HUES48 (cell line): ENCODE measurements around the gene MRAP2.
A peak's percentile ranks its signal among the peaks of the same experiment; 100 is the strongest.
"Not testable (repeated sequence)": the region's sequence is repeated elsewhere in the genome, so short reads cannot be mapped to it uniquely, and the experiment has no call there.

Experiments used
- H3K27ac ChIP-seq: one replicate; pipeline ENCODE4 v1.7.0; 2013; ENCODE audit warnings: low read depth, low read length, inconsistent platforms
- H3K27me3 ChIP-seq: 2 replicates; pipeline ENCODE4 v1.6.1; 2013; ENCODE audit warnings: mild to moderate bottlenecking, low read length; ENCODE audit not compliant: control insufficient read depth, insufficient read depth
- H3K36me3 ChIP-seq: 2 replicates; pipeline ENCODE4 v1.6.1; 2013; ENCODE audit warnings: low read length; ENCODE audit not compliant: control insufficient read depth, insufficient read depth
- H3K4me1 ChIP-seq: 2 replicates; pipeline ENCODE4 v1.6.1; 2013; ENCODE audit warnings: mild to moderate bottlenecking, low read length; ENCODE audit not compliant: control insufficient read depth, insufficient read depth
- H3K4me3 ChIP-seq: 2 replicates; pipeline ENCODE4 v1.5.1; 2013; ENCODE audit warnings: mild to moderate bottlenecking, low read depth, low read length
- H3K9ac ChIP-seq: 2 replicates; pipeline ENCODE4 v1.6.1; 2013; ENCODE audit warnings: mild to moderate bottlenecking, low read depth, low read length, moderate library complexity
- H3K9me3 ChIP-seq: 2 replicates; pipeline ENCODE4 v1.6.1; 2013; ENCODE audit warnings: low read length; ENCODE audit not compliant: control insufficient read depth, insufficient read depth

MRAP2 gene

DNA sequence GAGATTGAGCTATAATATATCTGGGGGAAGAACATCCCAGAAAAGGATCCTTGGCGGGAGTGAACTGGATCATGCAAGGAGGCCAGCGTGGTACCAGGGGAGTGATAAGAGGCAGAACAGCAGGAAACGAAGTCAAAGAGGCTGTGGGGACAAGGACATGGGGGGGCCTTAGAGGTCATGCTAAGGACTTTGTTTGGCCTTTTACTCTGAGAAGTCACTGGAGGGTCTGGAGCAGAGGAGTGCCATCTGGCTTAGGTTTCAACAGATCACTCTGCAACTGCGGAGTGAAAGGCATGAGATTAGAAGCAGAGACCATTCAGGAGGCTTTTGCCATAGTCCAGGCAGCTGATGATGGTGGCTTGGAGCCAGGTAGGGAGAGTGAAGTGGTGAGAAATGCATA is 24.3 kb downstream of the MRAP2 start:
- no peak overlapping the region for H3K9ac ChIP-seq
- H3K9me3 ChIP-seq: no peaks in the 10 kb centered on the region

DNA sequence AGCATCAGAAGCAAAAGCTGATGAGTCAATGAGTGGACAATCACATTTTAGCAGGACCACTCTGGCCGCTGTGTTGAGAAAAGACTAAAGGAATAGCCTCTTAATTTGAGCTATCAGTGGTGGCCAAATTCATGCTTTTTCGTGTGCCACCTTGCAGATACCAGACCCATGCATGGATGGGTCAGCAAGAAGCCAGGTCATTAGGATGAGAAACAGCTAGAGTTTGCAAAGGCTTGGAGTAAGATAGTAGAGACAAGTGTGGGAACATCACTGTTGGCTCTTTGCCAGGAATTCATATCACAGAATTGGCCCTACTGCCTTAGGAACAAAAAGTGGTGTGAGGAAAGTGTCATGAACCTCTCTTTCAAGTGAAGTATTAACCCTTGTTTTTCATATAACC is 25.5 kb downstream of the MRAP2 start:
- H3K27ac ChIP-seq: no peak overlapping the region
- H3K9me3 ChIP-seq: no peaks in the 10 kb centered on the region
- no peak overlapping the region for H3K9ac ChIP-seq
- H3K36me3 ChIP-seq: no peaks in the 10 kb centered on the region
- H3K4me1 ChIP-seq: peaks cover 34% of the 10 kb centered on the region
- H3K27me3 ChIP-seq: no peaks in the 10 kb centered on the region
- H3K4me3 ChIP-seq: no peak overlapping the region

More for the DNA sequence above, 24.3 kb downstream of the MRAP2 start:
- Histone ChIP-seq H3K27me3 (no peaks in the 10 kb centered on the region), H3K36me3 (no peaks in the 10 kb centered on the region), H3K4me3 (no peak overlapping the region), H3K27ac (no peak overlapping the region), H3K4me1 (peaks cover 42% of the 10 kb centered on the region)

DNA sequence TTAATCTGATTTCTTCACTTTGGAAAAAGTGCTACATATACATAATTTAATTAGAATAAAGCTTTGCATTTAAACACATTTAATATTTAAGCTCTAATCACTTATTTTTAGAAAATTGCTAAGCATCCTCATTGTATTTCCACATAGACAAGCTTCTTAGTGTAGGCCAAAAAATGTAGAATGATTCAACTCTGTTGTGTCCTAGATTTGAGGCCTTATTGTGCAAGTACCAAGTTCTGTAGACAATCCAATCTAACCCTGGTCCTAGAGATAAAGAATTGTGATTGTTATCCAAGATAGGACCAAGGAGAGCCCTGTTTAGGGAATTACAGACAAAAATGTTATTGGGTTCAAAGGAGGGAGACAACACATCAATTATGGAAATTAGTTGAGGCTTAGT is 27.6 kb downstream of the MRAP2 start:
- no peak overlapping the region for H3K9ac ChIP-seq
- H3K9me3 ChIP-seq: no peaks in the 10 kb centered on the region
- no peaks in the 10 kb centered on the region for H3K27me3 ChIP-seq
- H3K4me1 ChIP-seq: peaks cover 34% of the 10 kb centered on the region
- H3K27ac ChIP-seq: no peak overlapping the region
- H3K4me3 ChIP-seq: no peak overlapping the region
- H3K36me3 ChIP-seq: no peaks in the 10 kb centered on the region

DNA sequence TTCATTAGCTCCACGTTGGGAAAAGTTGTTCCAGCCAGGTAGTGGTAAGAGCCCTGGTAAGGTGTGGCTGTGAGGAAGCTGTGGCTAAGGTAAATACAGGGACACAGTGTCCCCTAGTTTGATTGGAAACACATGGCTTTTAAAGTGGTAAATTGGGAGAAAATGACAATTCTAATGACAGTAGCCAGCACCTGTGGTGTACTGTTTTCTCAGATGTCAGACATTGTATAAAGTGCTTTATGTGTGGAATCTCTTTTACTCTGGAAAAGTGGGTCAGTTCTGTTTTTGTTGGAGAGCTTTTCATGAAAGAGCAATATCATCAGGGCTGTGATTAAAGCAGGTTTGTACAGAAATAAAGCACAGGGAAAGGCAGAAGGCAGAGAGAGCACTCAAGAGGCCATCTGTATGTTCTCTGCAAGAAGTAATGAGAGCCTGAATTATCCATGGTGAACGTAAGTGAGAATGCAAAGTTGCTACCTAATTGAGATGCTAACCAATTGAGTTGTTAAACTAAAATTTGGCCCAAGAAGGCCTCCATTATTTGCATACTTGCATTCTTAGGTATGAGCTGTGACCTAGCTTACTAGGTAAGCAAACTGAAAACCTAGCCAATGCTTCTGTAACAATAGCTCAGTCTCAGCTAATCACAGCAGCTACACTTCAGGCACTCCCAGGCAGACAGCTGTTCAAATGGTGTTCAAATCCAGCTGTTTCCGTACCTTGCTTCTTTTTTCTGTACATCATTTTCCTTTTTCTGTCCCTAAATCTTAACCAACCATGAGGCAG is 28.2 kb downstream of the MRAP2 start:
- Histone ChIP-seq H3K4me1 (peaks cover 34% of the 10 kb centered on the region), H3K9me3 (no peaks in the 10 kb centered on the region), H3K9ac (no peak overlapping the region), H3K27ac (peak overlapping the region; percentile 67), H3K27me3 (no peaks in the 10 kb centered on the region), H3K36me3 (no peaks in the 10 kb centered on the region), H3K4me3 (no peak overlapping the region)

DNA sequence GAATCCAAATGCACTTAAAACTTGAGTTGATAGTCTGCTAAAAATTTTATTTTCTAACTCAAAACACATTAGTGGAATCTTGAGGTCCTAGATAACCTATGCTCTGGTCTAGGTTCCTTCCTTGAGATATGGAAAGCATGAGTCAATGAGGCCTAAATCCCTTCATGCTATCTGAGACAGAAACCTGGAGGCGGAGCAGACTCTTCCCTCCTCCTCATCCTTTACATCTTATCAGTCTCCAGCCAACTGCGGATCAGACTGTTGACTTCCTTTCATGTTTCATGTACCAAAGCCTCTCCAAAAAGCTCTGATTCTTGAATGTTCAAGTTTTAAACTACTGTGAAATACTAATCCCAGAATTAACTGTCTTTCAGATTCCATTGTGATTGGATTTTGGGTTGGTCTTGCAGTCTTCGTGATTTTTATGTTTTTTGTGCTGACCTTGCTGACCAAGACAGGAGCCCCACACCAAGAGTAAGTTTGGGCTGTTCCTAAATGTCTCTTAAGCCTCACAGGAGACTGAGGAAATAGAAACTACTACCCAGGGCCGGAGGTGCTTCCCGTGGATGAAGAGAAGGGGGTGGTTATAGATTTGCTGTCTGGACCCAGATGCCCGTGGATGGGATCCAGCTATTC is 29.1 kb downstream of the MRAP2 start:
- Histone ChIP-seq H3K36me3 (no peaks in the 10 kb centered on the region), H3K9me3 (no peaks in the 10 kb centered on the region), H3K4me3 (no peak overlapping the region), H3K27me3 (no peaks in the 10 kb centered on the region), H3K27ac (peak overlapping the region; percentile 67), H3K9ac (no peak overlapping the region), H3K4me1 (peaks cover 34% of the 10 kb centered on the region)

DNA sequence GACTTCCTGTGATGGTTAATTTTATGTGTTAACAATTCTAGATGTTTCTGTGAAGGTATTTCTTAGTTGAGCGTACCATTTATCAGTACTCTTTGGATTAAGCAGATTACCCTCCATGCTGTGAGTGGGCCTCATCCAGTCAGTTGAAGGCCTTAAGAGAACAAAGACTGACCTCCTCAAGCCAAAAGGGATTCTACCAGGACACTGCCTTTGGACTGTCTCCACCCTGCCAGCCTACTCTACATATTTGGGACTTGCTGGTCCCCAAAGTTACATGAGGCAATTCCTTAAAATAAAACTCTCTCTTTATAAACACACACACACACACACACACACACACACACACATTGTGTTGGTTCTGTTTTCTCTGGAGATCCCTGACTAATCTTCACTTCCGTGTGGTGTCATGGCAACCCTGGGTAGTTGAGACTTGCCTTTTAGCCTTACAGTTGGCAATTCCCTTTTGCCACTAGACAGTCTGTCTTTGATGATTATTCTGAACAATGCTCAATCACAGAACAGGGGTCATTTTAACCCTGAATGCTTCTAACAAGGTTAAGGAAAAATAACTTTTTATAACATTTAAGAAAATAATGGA is 32.2 kb downstream of the MRAP2 start:
- no peak overlapping the region for H3K27ac ChIP-seq
- H3K36me3 ChIP-seq: no peaks in the 10 kb centered on the region
- no peaks in the 10 kb centered on the region for H3K27me3 ChIP-seq
- H3K9ac ChIP-seq: no peak overlapping the region
- no peaks in the 10 kb centered on the region for H3K9me3 ChIP-seq
- peaks cover 22% of the 10 kb centered on the region for H3K4me1 ChIP-seq
- no peak overlapping the region for H3K4me3 ChIP-seq

DNA sequence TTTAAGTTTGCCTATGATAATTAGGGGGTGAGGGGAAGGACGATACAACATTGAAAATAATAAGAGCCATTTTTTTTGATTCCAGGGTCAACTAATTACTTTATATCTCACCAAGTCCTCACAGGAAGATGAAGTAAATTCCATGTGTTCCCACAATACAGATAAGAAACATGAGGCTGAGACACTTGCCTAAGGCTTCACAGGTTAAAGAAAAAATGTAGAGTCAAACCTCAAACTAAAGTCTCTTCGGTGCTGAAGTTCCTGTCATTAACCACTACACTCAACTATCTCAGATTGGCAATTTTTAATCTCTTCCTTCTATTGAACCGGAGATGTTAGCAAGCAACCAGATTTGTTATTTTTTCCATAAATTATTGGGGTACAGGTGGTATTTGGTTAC is 33.0 kb downstream of the MRAP2 start:
- Histone ChIP-seq H3K4me1 (peaks cover 15% of the 10 kb centered on the region), H3K36me3 (no peaks in the 10 kb centered on the region), H3K9me3 (no peaks in the 10 kb centered on the region), H3K27me3 (no peaks in the 10 kb centered on the region), H3K9ac (no peak overlapping the region), H3K4me3 (no peak overlapping the region), H3K27ac (no peak overlapping the region)

DNA sequence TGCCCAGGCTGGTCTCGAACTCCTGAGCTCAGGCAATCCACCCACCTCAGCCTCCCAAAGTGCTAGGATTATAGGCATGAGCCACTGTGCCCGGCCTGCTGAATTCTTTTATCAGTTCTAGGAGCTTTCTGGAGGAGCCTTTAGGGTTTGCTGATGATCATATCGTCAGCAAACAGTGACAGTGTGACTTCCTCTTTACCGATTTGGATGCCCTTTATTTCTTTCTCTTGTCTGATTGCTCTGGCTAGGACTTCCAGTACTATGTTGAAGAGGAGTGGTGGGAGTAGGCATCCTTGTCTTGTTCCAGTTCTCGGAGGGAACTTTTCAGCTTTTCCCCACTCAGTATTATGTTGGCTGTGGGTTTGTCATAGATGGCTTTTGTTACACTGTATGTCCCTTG is 35.3 kb downstream of the MRAP2 start:
- not testable (repeated sequence) for H3K9me3 ChIP-seq, H3K4me1 ChIP-seq, H3K4me3 ChIP-seq, H3K27ac ChIP-seq, H3K36me3 ChIP-seq, H3K27me3 ChIP-seq, H3K9ac ChIP-seq

DNA sequence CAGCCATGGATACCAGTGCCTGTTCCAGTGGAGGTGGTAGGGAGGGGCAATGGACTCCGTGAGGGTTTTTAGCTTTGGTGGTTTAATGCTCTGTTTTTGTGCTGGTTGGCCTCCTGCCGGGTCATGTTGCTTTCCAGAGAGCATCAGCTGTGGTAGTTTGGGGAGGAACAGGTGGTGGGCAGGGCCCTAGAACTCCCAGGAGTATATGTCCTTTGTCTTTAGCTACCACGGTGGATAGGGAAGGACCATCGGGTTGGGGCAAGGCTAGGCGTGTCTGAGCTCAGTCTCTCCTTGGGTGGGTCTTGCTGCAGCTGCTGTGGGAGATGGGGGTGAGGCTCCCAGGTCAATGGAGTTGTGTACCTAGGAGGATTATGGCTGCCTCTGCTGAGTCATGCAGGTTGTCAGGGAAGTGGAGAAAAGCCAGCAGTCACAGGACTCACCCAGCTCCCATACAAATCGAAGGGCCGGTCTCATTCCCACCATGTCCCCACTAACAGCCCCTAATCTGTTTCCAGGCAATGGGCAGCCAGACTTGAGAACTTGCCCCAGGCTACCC is 38.9 kb downstream of the MRAP2 start:
- peaks cover 7% of the 10 kb centered on the region for H3K4me1 ChIP-seq
- H3K27ac ChIP-seq: no peak overlapping the region
- H3K4me3 ChIP-seq: no peak overlapping the region
- H3K36me3 ChIP-seq: no peaks in the 10 kb centered on the region
- no peaks in the 10 kb centered on the region for H3K27me3 ChIP-seq
- H3K9me3 ChIP-seq: no peaks in the 10 kb centered on the region; the same call in 1 of the 2 replicates
- H3K9ac ChIP-seq: no peak overlapping the region

DNA sequence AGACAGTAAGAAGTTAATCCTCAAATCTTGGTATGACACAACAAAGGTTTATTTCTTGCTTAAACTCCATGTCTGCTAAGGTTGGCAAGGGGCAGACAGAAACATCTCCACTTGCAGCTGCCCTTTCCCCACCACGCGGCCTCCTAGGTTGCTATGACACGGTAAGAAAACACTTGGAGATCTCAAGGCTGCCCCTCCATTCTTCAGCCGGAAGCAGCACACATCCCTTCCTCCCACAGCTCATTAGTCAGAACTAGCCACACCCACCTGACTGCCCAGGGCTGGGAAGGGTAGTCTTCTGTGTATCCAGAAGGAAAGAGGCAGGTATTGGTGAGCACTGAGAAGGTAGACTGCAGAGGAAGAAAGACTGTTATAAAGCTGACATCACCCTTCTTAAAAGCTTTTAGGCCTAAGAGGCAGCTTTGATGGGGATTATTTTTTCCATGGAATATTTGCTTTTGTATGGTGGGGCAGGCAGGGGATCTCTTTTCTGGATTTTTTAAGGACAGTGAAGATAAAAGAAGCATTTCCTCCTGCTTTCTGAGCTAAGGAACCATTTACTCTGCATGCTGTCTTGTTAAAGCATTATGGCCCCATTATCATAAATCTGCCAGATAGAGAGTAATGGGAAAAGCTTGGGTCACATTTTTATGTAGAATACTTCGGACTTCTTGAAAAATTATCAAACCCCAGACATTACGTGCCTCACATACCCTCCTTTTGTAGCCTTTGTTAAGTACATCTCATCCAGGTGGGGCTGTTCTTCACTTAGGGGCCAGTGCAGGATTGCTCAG is 41.6 kb downstream of the MRAP2 start:
- H3K4me3 ChIP-seq: no peak overlapping the region
- peaks cover 18% of the 10 kb centered on the region for H3K4me1 ChIP-seq
- H3K27ac ChIP-seq: no peak overlapping the region
- no peaks in the 10 kb centered on the region for H3K27me3 ChIP-seq
- no peaks in the 10 kb centered on the region for H3K36me3 ChIP-seq
- H3K9ac ChIP-seq: no peak overlapping the region
- no peaks in the 10 kb centered on the region; the same call in 1 of the 2 replicates for H3K9me3 ChIP-seq
